Measurements from ENCODE around the gene ALLC.
"Not testable (repeated sequence)": the region's sequence is repeated elsewhere in the genome, so short reads cannot be mapped to it uniquely, and the experiment has no call there.

Gene ALLC

DNA sequence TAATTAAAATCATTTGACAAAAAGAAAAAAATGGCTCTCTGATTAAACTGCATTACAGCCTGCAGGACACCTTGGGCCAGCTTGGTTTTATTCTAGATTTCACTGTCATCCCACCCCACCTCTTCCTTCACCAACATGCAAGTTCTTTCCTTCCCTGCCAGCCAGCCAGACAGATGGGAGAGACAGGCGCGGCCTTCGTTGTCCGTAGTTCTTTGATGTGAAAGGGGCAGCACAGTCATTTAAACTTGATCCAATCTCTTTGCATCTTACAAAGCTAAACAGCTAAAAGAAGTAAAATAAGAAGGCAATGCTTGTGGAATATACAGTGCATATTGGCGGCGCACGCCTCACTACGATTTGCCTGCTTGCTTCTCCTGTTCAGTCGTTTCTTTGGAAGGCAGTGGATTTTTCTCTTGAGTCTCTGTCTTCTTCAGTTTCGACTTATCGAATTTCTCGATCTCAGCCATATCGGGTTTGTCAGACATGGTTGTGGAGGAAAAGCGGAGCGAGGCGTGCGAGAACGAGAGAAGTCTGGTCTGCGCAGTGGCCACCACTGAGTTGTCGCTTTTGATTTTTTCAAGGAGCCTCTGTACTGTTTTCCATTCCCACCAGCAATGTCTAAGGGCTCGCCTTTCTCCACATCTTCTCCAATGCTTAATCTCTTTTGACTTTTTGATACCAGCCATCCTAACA lies 40.7 kb upstream of the ALLC start:
- no peak overlapping the region for H3K27ac ChIP-seq
- H2AFZ ChIP-seq: no peak overlapping the region
- no peak overlapping the region for H3K4me3 ChIP-seq (ENCODE audit: low read depth, low read length)
- no peaks in the 10 kb centered on the region for H3K79me2 ChIP-seq
- no peak overlapping the region for H3K9ac ChIP-seq
- TF ChIP-seq, protein P1, sequence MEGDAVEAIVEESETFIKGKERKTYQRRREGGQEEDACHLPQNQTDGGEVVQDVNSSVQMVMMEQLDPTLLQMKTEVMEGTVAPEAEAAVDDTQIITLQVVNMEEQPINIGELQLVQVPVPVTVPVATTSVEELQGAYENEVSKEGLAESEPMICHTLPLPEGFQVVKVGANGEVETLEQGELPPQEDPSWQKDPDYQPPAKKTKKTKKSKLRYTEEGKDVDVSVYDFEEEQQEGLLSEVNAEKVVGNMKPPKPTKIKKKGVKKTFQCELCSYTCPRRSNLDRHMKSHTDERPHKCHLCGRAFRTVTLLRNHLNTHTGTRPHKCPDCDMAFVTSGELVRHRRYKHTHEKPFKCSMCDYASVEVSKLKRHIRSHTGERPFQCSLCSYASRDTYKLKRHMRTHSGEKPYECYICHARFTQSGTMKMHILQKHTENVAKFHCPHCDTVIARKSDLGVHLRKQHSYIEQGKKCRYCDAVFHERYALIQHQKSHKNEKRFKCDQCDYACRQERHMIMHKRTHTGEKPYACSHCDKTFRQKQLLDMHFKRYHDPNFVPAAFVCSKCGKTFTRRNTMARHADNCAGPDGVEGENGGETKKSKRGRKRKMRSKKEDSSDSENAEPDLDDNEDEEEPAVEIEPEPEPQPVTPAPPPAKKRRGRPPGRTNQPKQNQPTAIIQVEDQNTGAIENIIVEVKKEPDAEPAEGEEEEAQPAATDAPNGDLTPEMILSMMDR (IDR thresholded peaks at IDR 0.05): no peak
- no peaks in the 10 kb centered on the region for H3K36me3 ChIP-seq (ENCODE audit: control insufficient read depth, insufficient read depth, low read length)
- H3K27me3 ChIP-seq (ENCODE audit: control insufficient read depth, insufficient read depth, low read length): no peaks in the 10 kb centered on the region
- H3K4me1 ChIP-seq: no peaks in the 10 kb centered on the region
- H3K9me3 ChIP-seq (ENCODE audit: control insufficient read depth, low read length): no peaks in the 10 kb centered on the region
- H3K4me2 ChIP-seq (ENCODE audit: low read length): no peak overlapping the region

DNA sequence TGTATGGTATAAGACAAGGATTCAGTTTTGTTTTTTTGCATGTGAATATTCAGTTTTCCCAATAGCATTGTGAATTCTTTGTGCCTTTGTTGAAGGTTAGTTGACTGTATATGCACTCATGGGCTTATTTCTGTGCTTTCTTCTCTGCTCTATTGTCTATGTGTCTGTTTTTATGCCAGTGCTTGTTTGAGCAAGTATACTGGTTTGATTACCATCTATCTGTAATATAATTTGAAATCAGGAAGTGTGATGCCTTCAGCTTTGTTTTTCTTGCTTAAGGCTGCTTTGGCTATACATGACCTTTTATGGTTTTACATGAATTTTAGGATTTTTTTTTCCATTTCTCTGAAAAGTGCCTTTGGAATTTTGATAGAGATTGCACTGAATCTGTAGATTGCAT lies 39.6 kb upstream of the ALLC start:
- no peaks in the 10 kb centered on the region for H3K9me3 ChIP-seq (ENCODE audit: control insufficient read depth, low read length)
- H3K4me2 ChIP-seq (ENCODE audit: low read length): no peak overlapping the region
- H3K9ac ChIP-seq: no peak overlapping the region
- no peaks in the 10 kb centered on the region for H3K27me3 ChIP-seq (ENCODE audit: control insufficient read depth, insufficient read depth, low read length)
- H3K4me3 ChIP-seq (ENCODE audit: low read depth, low read length): no peak overlapping the region
- H3K79me2 ChIP-seq: no peaks in the 10 kb centered on the region
- H2AFZ ChIP-seq: no peak overlapping the region
- TF ChIP-seq, protein P1 (IDR thresholded peaks at IDR 0.05): no peak
- no peaks in the 10 kb centered on the region for H3K4me1 ChIP-seq
- no peak overlapping the region for H3K27ac ChIP-seq
- H3K36me3 ChIP-seq (ENCODE audit: control insufficient read depth, insufficient read depth, low read length): no peaks in the 10 kb centered on the region

DNA sequence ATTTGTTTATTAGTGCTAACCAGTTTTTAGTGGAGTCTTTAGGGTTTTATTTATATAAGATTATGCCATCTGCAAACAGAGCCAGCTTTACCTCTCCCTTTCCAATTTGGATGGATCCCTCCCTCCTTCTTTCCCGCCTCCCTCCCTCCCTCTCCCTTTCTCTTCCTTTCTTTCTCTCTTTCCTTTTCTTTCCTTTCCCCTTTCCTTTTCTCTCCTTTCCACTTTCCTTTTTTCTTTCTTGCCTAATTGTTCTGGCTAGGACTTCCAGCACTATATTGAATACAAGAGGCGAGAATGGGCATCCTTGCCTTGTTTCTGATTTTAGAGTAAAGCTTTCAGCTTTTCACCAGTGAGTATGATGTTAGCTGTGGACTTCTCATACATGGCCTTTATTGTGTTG lies 39.0 kb upstream of the ALLC start:
- no peak overlapping the region for H3K4me2 ChIP-seq (ENCODE audit: low read length)
- H3K27me3 ChIP-seq (ENCODE audit: control insufficient read depth, insufficient read depth, low read length): no peaks in the 10 kb centered on the region
- no peak overlapping the region for H3K27ac ChIP-seq
- TF ChIP-seq, protein P1 (IDR thresholded peaks at IDR 0.05): no peak
- no peaks in the 10 kb centered on the region for H3K36me3 ChIP-seq (ENCODE audit: control insufficient read depth, insufficient read depth, low read length)
- H3K4me3 ChIP-seq (ENCODE audit: low read depth, low read length): no peak overlapping the region
- H3K4me1 ChIP-seq: no peaks in the 10 kb centered on the region
- H2AFZ ChIP-seq: no peak overlapping the region
- no peaks in the 10 kb centered on the region for H3K79me2 ChIP-seq
- H3K9ac ChIP-seq: no peak overlapping the region
- no peaks in the 10 kb centered on the region for H3K9me3 ChIP-seq (ENCODE audit: control insufficient read depth, low read length)

DNA sequence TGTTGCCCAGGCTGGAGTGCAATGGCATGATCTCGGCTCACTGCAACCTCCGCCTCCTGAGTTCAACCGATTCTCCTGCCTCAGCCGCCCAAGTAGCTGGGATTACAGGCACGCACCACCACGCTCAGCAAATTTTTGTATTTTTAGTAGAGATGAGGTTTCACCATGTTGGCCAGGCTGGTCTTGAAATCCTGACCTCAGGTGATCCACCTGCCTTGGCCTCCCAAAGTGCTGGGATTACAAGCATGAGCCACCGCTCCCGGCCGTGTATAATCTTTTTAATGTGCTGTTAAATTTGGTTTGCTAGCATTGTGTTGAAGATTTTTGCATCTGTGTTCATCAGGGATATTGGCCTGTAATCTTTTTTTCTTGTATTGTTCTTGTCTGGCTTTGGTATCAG lies 38.3 kb upstream of the ALLC start:
- not testable (repeated sequence) for H3K36me3 ChIP-seq (ENCODE audit: control insufficient read depth, insufficient read depth, low read length); H3K27me3 ChIP-seq (ENCODE audit: control insufficient read depth, insufficient read depth, low read length); H3K9ac ChIP-seq; H3K9me3 ChIP-seq (ENCODE audit: control insufficient read depth, low read length); H3K79me2 ChIP-seq; H3K4me2 ChIP-seq (ENCODE audit: low read length); H2AFZ ChIP-seq; H3K27ac ChIP-seq; H3K4me3 ChIP-seq (ENCODE audit: low read depth, low read length); H3K4me1 ChIP-seq

DNA sequence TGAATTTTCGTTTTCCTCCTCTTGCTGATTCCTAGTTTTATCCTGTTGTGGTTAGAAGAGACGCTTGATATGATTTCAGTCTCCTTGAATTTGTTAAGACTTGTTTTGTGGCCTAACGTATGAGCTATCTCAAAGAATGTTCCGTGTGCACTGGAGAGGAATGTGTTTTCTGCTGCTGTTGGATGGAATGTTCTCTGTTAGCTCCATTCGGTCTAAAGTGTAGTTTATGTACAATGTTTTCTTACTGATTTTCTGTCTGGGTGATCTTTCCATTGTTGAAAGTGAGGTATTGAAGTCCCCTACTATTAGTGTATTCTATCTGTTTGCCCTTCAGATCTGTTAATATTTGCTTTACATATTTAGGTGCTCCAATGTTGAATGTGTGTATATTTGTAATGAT lies 37.2 kb upstream of the ALLC start:
- Histone ChIP-seq H3K79me2 (no peaks in the 10 kb centered on the region), H3K9ac (no peak overlapping the region), H3K4me3 (ENCODE audit: low read depth, low read length) (no peak overlapping the region), H3K36me3 (ENCODE audit: control insufficient read depth, insufficient read depth, low read length) (no peaks in the 10 kb centered on the region), H3K27me3 (ENCODE audit: control insufficient read depth, insufficient read depth, low read length) (no peaks in the 10 kb centered on the region), H3K27ac (no peak overlapping the region), H3K9me3 (ENCODE audit: control insufficient read depth, low read length) (no peaks in the 10 kb centered on the region), H3K4me1 (no peaks in the 10 kb centered on the region), H2AFZ (no peak overlapping the region), H3K4me2 (ENCODE audit: low read length) (no peak overlapping the region)
- TF ChIP-seq, protein P1 (IDR thresholded peaks at IDR 0.05): no peak

Measured in parathyroid adenoma (tissue), 2 donors.